ENCODE data around the gene ETNK1. TPM values are rescaled to one million over a fixed set of nuclear protein-coding genes. Genes with fewer than 3 reads are reported as not detected.
"Not testable (repeated sequence)": the region's sequence is repeated elsewhere in the genome, so short reads cannot be mapped to it uniquely, and the experiment has no call there.

ETNK1 gene
- polyA plus RNA-seq, 2 of the 4 experiments (the other 2 are of a cell fraction), result 20.9 to 52.7 TPM

- no peak for TF ChIP-seq CBX8 (IDR thresholded peaks at IDR 0.05)
- TF ChIP-seq ZFP36 (IDR thresholded peaks at IDR 0.05; ENCODE audit: borderline replicate concordance, partially characterized antibody), result no peak
- no peak for TF ChIP-seq BHLHE40 (IDR thresholded peaks at IDR 0.05; ENCODE audit: low read depth, low read length)
- TF ChIP-seq CTCF (IDR thresholded peaks at IDR 0.05), result no peak
- no peak for TF ChIP-seq E2F6 (IDR thresholded peaks at IDR 0.05; ENCODE audit: borderline replicate concordance, low read depth)
- TF ChIP-seq EHMT2 (IDR thresholded peaks at IDR 0.05; ENCODE audit: low read depth), result no peak
Observed at GRCh38 chr12:22700106-22700505, 75.1 kb downstream of the ETNK1 start (continued).

- 73% methylated on average over 7 of the region's 7 CpGs for WGBS (ENCODE audit: missing lambda C conversion rate)
- not testable (repeated sequence) for H3K27ac ChIP-seq
Observed at GRCh38 chr12:22701216-22701809, 76.3 kb downstream of the ETNK1 start.

GRCh38 chr12:22702690-22703089 is 77.7 kb downstream of the ETNK1 start:
- H3K4me1 ChIP-seq, result peaks cover 8% of the 10 kb centered on the region
- FAIRE-seq, result no peak
- H3K27ac ChIP-seq, result no peak overlapping the region
- WGBS (ENCODE audit: missing lambda C conversion rate), result 83% methylated on average over 2 of the region's 2 CpGs
- ChIA-PET POLR2A (no interaction called here), CTCF (interaction anchor here (0.9 kb wide), 1 partner anchor 15 kb away, joined by 3 read pairs; no protein-coding TSS in a partner anchor)
- TF ChIP-seq HOXB5 (CRISPR knock-in tag; IDR thresholded peaks at IDR 0.05), result no peak
- TF ChIP-seq FOSB (CRISPR knock-in tag; IDR thresholded peaks at IDR 0.05), result no peak
- TF ChIP-seq GATA3 (IDR thresholded peaks at IDR 0.05; ENCODE audit: borderline replicate concordance), result no peak
- no peak for TF ChIP-seq RAD21 (conservative IDR thresholded peaks at IDR 0.05 in 1 of 2, IDR thresholded peaks at IDR 0.05 in 1 of 2)
- no peak for TF ChIP-seq CTCF (IDR thresholded peaks at IDR 0.05)
- no peak for TF ChIP-seq TFCP2L1 (CRISPR knock-in tag; IDR thresholded peaks at IDR 0.05)
- TF ChIP-seq REST (IDR thresholded peaks at IDR 0.05), result no peak
- TF ChIP-seq EHMT2 (IDR thresholded peaks at IDR 0.05; ENCODE audit: low read depth), result no peak
- TF ChIP-seq EHF (CRISPR knock-in tag; IDR thresholded peaks at IDR 0.05), result no peak
- TF ChIP-seq JUN (IDR thresholded peaks at IDR 0.05), result no peak
- no peak for TF ChIP-seq HEYL (CRISPR knock-in tag; IDR thresholded peaks at IDR 0.05)
- TF ChIP-seq KDM5A (IDR thresholded peaks at IDR 0.05), result no peak
- TF ChIP-seq HDAC2 (IDR thresholded peaks at IDR 0.05), result no peak
- TF ChIP-seq ATOH8 (CRISPR knock-in tag; IDR thresholded peaks at IDR 0.05; ENCODE audit: low read depth), result no peak
- TF ChIP-seq HES2 (IDR thresholded peaks at IDR 0.05), result no peak
- TF ChIP-seq ZC3H11A (IDR thresholded peaks at IDR 0.05), result no peak
- no peak for TF ChIP-seq JUNB (IDR thresholded peaks at IDR 0.05)
- no peak for TF ChIP-seq USF2 (IDR thresholded peaks at IDR 0.05)
- no peak for TF ChIP-seq POLR2AphosphoS2 (conservative IDR thresholded peaks at IDR 0.05; ENCODE audit: low read length)
- no peak overlapping the region for H3K4me3 ChIP-seq
- DNase-seq (ENCODE audit: low read depth in 1 of 2, low spot score in 1 of 2), result no peak
- H3K9me3 ChIP-seq, result no peaks in the 10 kb centered on the region
- H3K4me2 ChIP-seq, result no peak overlapping the region
- ATAC-seq, result no peak

More at GRCh38 chr12:22701216-22701809, 76.3 kb downstream of the ETNK1 start:
- CTCF ChIA-PET; H3K4me1 ChIP-seq; ATAC-seq; POLR2A ChIA-PET; DNase-seq (ENCODE audit: low read depth in 1 of 2, low spot score in 1 of 2); H3K9me3 ChIP-seq; H3K4me2 ChIP-seq; FAIRE-seq; H3K4me3 ChIP-seq: not testable (repeated sequence)
